Osteocyte (in vitro differentiated cells): Measurements from ENCODE around the gene SSX4B. TPM values are rescaled to one million over a fixed set of nuclear protein-coding genes. Genes with fewer than 3 reads are reported as not detected.
"Not testable (repeated sequence)": the region's sequence is repeated elsewhere in the genome, so short reads cannot be mapped to it uniquely, and the experiment has no call there.

Experiments used
- DNase-seq: peaks from one replicate; pipeline ENCODE4 v3.0.0; 2021; ENCODE audit warnings: mixed read lengths; ENCODE audit not compliant: unreplicated experiment; ENCODE audit errors: extremely low spot score
- H3K27ac Mint-ChIP-seq: one replicate; pipeline ENCODE4 v1.8.0; 2021; ENCODE audit warnings: mild to moderate bottlenecking, mixed read lengths; ENCODE audit not compliant: unreplicated experiment
- H3K27me3 Mint-ChIP-seq: one replicate; pipeline ENCODE4 v1.8.0; 2021; ENCODE audit warnings: mixed read lengths; ENCODE audit not compliant: unreplicated experiment
- H3K36me3 Mint-ChIP-seq: one replicate; pipeline ENCODE4 v1.8.0; 2021; ENCODE audit warnings: mixed read lengths; ENCODE audit not compliant: unreplicated experiment
- H3K4me1 Mint-ChIP-seq: one replicate; pipeline ENCODE4 v1.8.0; 2021; ENCODE audit warnings: mixed read lengths; ENCODE audit not compliant: unreplicated experiment
- H3K4me3 Mint-ChIP-seq: one replicate; pipeline ENCODE4 v1.8.0; 2021; ENCODE audit warnings: mild to moderate bottlenecking, moderate library complexity, mixed read lengths; ENCODE audit not compliant: unreplicated experiment
- H3K9me3 Mint-ChIP-seq: one replicate; pipeline ENCODE4 v1.8.0; 2021; ENCODE audit warnings: mixed read lengths; ENCODE audit not compliant: unreplicated experiment
- long read RNA-seq: library from polyadenylated mRNA; unstranded; transcript quantifications from one replicate; pipeline ENCODE4 v2.0.0, GENCODE V29; 2021
- total RNA-seq: library from RNA; stranded (reverse); gene quantifications from 2 replicates; pipeline ENCODE4 v1.2.1, GENCODE V29; 2021
- TF ChIP-seq, protein P1 (sequence below): fragments of 200-600 bp; sonication (generic); IDR thresholded peaks from 2 replicates; pipeline ENCODE4 v1.5.0; 2021; ENCODE audit warnings: antibody characterized with exemption, mild to moderate bottlenecking, moderate library complexity

Gene SSX4B, protein sequence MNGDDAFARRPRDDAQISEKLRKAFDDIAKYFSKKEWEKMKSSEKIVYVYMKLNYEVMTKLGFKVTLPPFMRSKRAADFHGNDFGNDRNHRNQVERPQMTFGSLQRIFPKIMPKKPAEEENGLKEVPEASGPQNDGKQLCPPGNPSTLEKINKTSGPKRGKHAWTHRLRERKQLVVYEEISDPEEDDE
- not detected in 2 replicates for total RNA-seq
- long read RNA-seq = 0 reads

DNA sequence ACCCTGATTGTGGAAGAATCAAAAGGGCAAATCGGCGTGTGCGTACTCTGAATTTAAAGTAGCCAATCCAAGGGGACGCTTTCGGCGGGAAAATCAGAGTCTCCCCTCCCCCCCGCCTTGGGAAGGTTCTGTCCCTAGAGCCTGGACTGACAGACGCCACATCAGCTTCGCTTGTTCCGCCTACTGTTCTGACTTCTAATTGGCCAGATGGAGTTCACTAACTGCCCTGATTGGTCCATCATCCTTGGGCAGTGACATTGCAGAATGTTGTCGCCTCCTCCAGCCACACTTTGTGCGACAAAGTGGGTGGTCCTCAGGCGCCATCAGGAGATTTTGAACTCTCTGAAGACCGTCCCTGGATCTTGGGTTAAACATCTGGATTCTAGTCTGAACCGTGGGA is at the start of gene SSX4B:
SSX4B (minus strand) TSS at position 101 of the 400 bp plus-strand sequence. CDS start 588 bp downstream, outside the sequence.
- not testable (repeated sequence) for DNase-seq, H3K9me3 Mint-ChIP-seq, H3K27me3 Mint-ChIP-seq, H3K4me3 Mint-ChIP-seq, H3K36me3 Mint-ChIP-seq, H3K4me1 Mint-ChIP-seq, H3K27ac Mint-ChIP-seq

DNA sequence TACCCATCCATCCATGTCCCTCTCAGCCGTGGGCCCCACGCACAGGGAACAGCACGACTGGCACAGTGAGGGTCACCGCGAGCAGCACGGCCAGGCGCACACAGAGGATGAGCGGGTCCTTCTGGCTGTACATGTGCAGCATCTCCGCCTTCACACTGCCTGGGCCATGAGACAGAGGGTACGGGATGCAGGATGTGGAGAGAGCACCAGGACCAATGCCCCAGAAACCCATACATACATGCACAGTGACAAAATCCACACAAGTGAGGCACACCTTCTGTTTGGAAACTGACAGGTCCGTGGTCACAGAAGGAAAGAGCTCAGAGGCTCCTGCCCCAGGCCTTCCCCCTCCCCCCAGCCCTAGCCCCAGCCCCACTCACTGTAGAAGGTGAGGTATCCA is 48.8 kb upstream of the SSX4B start:
- DNase-seq = no peak
- H3K27me3 Mint-ChIP-seq = no peaks in the 10 kb centered on the region
- TF ChIP-seq, protein P1, sequence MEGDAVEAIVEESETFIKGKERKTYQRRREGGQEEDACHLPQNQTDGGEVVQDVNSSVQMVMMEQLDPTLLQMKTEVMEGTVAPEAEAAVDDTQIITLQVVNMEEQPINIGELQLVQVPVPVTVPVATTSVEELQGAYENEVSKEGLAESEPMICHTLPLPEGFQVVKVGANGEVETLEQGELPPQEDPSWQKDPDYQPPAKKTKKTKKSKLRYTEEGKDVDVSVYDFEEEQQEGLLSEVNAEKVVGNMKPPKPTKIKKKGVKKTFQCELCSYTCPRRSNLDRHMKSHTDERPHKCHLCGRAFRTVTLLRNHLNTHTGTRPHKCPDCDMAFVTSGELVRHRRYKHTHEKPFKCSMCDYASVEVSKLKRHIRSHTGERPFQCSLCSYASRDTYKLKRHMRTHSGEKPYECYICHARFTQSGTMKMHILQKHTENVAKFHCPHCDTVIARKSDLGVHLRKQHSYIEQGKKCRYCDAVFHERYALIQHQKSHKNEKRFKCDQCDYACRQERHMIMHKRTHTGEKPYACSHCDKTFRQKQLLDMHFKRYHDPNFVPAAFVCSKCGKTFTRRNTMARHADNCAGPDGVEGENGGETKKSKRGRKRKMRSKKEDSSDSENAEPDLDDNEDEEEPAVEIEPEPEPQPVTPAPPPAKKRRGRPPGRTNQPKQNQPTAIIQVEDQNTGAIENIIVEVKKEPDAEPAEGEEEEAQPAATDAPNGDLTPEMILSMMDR = no peak
- H3K4me3 Mint-ChIP-seq = no peak overlapping the region
- H3K9me3 Mint-ChIP-seq = peaks cover 5% of the 10 kb centered on the region
- peaks cover 8% of the 10 kb centered on the region for H3K4me1 Mint-ChIP-seq
- no peak overlapping the region for H3K27ac Mint-ChIP-seq
- H3K36me3 Mint-ChIP-seq = no peaks in the 10 kb centered on the region

DNA sequence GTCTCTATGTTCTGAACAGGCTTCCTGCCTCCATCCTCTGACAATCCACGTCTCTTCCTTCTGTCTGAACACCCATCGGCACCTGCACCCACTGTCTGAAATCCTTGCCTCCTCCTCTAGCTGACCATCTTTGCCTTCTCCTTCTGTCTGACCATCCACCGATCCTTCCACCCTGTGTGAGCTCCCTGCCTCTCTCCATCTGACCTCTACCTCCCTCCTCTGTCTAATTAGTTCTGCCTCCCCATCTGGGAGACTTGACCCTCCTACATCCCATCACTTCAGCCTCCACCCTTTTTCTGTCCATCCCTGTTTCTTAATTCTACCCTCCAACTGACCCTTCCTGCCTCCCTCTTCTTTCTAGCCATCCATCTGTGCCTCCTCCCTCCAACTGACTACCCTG is 48.3 kb upstream of the SSX4B start:
- Mint-ChIP-seq H3K9me3 (peaks cover 5% of the 10 kb centered on the region), H3K36me3 (no peaks in the 10 kb centered on the region), H3K4me3 (no peak overlapping the region), H3K27ac (no peak overlapping the region), H3K27me3 (no peaks in the 10 kb centered on the region), H3K4me1 (peaks cover 2% of the 10 kb centered on the region)
- DNase-seq = no peak
- TF ChIP-seq, protein P1 = no peak

DNA sequence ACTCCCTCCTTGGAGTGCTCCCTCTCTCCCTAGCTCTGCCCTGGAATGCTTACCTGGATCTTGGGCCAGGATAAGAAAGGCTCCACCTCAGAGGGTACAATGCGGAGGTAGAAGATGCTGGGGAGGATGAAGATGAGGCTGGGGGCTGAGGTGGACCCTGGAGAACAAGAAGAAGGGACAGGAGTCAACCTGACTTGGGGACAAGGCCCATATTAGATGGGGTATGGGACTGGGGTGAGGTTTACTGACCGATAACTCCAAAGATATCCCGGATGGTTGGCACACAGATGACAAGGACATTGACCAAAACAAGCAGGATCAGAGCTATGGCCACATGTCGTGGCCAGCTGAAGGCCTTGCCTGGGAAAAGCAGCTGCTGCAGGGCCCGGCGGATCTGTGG is 47.7 kb upstream of the SSX4B start:
- no peak overlapping the region for H3K4me3 Mint-ChIP-seq
- DNase-seq = no peak
- peaks cover 2% of the 10 kb centered on the region for H3K4me1 Mint-ChIP-seq
- H3K27ac Mint-ChIP-seq = no peak overlapping the region
- peaks cover 8% of the 10 kb centered on the region for H3K9me3 Mint-ChIP-seq
- H3K36me3 Mint-ChIP-seq = no peaks in the 10 kb centered on the region
- TF ChIP-seq, protein P1 = no peak
- no peaks in the 10 kb centered on the region for H3K27me3 Mint-ChIP-seq

DNA sequence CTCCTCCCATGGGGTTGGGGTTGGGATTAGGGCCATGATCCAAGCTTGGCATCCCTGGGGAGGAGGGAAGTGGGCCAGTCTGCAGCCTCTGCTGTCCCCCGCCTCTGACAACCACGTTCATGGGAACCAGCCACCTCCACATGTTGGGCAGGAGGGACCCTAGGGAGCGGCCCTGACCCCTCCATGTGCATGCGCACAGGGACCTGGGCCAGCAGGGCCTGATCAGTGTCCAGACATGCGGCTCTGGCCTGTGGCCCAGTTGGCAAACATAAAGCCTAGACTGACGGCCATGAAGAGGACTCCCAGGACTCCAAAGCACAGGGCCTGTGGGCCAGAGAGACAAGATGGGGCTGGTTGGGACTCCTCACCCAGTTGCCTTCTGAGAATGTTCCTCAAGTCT is 47.0 kb upstream of the SSX4B start:
- no peak for DNase-seq
- Mint-ChIP-seq H3K4me1 (no peaks in the 10 kb centered on the region), H3K4me3 (no peak overlapping the region), H3K27ac (no peak overlapping the region), H3K9me3 (peaks cover 7% of the 10 kb centered on the region), H3K27me3 (no peaks in the 10 kb centered on the region), H3K36me3 (no peaks in the 10 kb centered on the region)
- TF ChIP-seq, protein P1 = no peak
